ENCODE data around the gene VWCE.
"Not testable (repeated sequence)": the region's sequence is repeated elsewhere in the genome, so short reads cannot be mapped to it uniquely, and the experiment has no call there.

VWCE gene

DNA sequence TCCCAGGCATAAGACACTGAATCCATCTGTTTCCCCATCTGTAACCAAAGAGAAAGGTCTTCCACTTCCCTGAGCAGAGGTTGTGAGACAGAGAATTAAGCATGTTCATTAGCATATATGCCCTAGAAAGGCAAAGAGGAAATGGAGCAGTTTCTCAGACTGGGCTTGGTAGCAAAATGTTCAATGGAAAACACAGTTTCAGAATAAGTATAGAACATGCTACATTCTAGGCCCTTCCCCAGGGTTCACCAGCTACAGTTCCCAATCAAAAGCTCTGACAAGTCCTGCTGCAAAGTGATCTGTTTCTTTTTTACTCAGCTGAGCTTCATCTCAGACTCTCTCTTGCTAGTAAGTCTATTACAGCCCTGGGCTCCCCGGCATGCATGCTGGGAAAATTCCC is 42.8 kb downstream of the VWCE start:
- DNase-seq, result peak in 1 of 2 experiments; percentile 33

DNA sequence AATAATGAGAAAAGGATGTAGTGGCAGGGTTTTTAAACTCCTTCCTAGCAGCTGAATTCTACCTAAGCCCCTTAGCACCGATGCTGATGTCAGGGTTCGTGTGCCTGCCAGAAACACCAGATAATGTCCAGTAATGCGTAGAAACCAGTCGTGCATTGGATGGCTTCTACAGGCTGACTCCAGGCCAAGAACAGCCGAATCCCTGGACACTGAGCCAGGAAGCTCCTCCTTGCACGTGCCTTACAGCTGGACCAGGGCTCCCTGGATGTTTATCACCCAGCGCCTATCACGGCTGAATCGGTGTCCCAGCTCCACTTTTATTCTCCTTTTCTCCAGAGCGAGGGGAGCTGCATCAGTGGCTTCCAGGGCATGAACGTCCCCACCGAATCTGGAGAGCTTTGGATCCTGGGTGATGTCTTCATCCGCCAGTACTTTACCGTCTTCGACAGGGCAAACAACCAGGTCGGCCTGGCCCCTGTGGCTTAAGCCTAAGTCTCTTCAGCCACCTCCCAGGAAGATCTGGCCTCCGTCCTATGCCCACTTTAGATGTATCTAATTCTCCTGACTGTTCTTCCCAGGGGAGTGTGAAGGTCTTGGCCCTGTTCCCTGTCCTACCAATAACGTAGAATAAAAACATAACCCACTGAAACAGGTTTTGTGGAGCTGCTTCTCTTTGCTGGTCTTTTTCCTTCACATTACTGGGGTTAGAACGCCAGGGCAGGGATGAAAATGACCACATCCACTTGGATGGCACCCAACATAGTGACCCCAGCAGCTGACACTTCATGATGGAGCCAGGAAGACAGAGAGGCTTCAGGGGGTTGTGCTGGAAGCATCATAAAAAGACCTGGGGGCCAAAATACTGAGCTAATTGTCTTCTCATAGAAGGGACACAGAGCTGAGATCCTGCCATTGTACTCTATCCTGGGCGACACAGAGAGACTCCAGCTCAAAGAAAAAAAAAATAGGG is 44.0 kb downstream of the VWCE start:
- not testable (repeated sequence) for DNase-seq

DNA sequence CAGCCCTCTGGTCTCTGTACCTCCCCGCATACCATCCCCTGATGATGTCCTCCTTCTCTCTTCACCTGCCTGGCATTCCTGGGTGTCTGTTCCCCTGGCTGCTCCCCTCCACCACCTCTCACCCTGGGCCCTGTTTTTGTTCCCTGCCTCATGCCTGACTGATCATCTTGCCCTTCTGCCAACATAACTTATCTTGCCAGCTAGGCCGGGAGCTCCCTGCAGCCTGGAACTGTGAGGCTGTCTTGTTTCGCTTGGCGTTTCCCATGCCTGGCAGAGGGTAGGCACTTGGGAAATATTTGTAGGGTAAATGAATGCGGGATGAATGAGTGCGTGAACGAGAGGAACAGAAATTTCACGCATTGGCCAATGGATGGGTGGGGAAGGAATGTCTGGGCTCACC is 45.9 kb downstream of the VWCE start:
- not testable (repeated sequence) for DNase-seq

DNA sequence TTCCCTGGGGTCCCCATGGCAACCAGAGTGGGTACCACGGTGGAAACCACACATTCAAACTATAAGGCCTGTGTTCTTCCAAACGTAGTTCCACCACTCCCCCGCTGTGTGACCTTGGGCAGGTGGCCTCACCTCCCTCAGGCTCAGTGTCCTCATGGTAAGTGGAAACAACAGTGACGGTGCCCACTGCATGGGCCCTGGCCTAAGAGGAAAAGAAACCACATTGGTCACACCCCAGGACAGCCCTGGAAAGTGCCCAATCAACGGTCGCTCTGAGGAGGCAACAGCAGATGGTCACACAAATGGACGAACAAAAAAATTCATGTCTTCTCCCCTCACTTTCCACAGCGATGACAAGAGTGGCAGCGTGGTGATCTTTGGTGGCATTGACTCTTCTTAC is 47.0 kb downstream of the VWCE start:
- DNase-seq, result not testable (repeated sequence)

GRCh38 chr11:61245284-61245964 is 49.7 kb downstream of the VWCE start:
- not testable (repeated sequence) for DNase-seq

GRCh38 chr11:61241526-61241925 is 53.6 kb downstream of the VWCE start:
- not testable (repeated sequence) for DNase-seq

GRCh38 chr11:61240875-61241274 is 54.2 kb downstream of the VWCE start, which contains the start of gene PGA5:
Gene PGA5 (plus strand): TSS chr11:61241175. CDS start chr11:61241227, 52 bp downstream.
- DNase-seq, result not testable (repeated sequence)

DNA sequence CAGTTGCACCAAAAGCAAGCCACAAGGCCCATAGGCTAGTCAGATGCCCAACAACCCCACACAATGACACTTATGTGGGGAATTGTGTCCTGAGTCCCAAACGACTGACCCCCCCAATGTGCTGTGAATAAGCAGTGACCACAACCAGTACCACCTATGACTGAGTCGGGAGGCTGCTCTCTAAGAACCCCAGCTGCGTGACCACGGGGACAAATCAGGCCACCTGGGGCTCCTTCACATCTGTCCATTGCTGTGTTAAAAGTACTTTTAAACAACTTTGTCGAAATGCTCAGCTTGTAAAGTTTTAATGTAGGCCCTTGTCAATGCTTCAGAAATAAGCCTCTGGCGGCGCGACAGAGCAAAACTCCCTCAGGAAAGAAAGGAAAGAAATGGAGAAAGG is 54.8 kb downstream of the VWCE start:
- DNase-seq, result not testable (repeated sequence)

- not testable (repeated sequence) for DNase-seq
These were observed 58.0 kb downstream of the VWCE start for GRCh38 chr11:61237130-61237529.

DNA sequence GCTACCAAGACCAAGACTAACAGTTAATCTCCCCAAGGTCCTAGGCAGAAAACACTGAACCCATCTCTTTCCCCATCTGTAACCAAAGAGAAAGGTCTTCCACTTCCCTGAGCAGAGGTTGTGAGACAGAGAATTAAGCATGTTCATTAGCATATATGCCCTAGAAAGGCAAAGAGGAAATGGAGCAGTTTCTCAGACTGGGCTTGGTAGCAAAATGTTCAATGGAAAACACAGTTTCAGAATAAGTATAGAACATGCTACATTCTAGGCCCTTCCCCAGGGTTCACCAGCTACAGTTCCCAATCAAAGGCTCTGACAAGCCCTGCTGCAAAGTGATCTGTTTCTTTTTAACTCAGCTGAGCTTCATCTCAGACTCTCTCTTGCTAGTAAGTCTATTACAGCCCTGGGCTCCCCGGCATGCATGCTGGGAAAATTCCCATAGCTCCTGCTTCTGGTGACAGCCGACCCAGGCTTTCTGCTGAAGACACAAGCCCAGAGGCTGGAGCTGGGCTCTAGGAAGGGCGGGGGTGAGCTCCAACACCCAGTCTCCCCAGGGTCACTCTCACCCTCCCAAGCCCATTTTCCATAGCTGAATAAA is 62.5 kb downstream of the VWCE start:
- DNase-seq, result not testable (repeated sequence)

DNA sequence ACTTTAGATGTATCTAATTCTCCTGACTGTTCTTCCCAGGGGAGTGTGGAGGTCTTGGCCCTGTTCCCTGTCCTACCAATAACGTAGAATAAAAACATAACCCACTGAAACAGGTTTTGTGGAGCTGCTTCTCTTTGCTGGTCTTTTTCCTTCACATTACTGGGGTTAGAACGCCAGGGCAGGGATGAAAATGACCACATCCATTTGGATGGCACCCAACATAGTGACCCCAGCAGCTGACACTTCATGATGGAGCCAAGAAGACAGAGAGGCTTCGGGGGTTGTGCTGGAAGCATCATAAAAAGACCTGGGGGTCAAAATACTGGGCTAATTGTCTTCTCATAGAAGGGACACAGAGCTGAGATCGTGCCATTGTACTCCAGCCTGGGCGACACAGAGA is 63.5 kb downstream of the VWCE start:
- not testable (repeated sequence) for DNase-seq

DNA sequence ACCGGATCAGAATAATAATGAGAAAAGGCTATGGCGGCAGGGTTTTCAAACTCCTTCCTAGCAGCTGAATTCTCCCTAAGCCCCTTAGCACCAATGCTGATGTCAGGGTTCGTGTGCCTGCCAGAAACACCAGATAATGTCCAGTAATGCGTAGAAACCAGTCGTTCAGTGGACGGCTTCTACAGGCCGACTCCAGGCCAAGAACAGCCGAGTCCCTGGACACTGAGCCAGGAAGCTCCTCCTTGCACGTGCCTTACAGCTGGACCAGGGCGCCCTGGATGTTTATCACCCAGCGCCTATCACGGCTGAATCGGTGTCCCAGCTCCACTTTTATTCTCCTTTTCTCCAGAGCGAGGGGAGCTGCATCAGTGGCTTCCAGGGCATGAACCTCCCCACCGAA is 64.1 kb downstream of the VWCE start:
- not testable (repeated sequence) for DNase-seq

DNA sequence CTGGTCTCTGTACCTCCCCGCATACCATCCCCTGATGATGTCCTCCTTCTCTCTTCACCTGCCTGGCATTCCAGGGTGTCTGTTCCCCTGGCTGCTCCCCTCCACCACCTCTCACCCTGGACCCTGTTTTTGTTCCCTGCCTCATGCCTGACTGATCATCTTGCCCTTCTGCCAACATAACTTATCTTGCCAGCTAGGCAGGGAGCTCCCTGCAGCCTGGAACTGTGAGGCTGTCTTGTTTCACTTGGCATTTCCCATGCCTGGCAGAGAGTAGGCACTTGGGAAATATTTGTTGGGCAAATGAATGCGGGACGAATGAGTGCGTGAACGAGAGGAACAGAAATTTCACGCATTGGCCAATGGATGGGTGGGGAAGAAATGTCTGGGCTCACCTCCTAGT is 65.7 kb downstream of the VWCE start:
- DNase-seq, result not testable (repeated sequence)

GRCh38 chr11:61226457-61227137 is 68.5 kb downstream of the VWCE start:
- DNase-seq, result not testable (repeated sequence)

DNA sequence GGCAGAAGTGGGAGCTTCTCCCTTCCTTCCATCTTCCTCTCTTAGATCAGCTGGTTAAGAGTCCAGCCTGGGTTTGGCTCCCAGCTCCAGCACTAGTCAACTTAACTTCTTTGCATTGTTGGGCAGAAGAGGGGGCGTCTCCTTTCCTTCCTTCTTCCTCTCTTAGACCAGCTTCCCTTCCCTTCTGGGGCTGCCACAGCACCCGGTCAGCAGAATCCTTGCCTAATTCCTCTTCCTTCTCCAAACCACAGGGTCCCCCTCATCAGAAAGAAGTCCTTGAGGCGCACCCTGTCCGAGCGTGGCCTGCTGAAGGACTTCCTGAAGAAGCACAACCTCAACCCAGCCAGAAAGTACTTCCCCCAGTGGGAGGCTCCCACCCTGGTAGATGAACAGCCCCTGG is 72.4 kb downstream of the VWCE start:
- not testable (repeated sequence) for DNase-seq

- DNase-seq, result not testable (repeated sequence)
These were observed 73.1 kb downstream of the VWCE start, which contains the start of gene PGA4 for GRCh38 chr11:61222047-61222446. Gene PGA4 (plus strand): TSS chr11:61222347. CDS start chr11:61222401, 54 bp downstream.

- not testable (repeated sequence) for DNase-seq
These were observed 76.1 kb downstream of the VWCE start for GRCh38 chr11:61219016-61219415.

- DNase-seq, result not testable (repeated sequence)
These were observed 76.8 kb downstream of the VWCE start for GRCh38 chr11:61218306-61218705.

DNA sequence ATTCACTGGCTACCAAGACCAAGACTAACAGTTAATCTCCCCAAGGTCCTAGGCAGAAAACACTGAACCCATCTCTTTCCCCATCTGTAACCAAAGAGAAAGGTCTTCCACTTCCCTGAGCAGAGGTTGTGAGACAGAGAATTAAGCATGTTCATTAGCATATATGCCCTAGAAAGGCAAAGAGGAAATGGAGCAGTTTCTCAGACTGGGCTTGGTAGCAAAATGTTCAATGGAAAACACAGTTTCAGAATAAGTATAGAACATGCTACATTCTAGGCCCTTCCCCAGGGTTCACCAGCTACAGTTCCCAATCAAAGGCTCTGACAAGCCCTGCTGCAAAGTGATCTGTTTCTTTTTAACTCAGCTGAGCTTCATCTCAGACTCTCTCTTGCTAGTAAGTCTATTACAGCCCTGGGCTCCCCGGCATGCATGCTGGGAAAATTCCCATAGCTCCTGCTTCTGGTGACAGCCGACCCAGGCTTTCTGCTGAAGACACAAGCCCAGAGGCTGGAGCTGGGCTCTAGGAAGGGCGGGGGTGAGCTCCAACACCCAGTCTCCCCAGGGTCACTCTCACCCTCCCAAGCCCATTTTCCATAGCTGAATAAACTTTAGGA is 81.3 kb downstream of the VWCE start:
- DNase-seq, result not testable (repeated sequence)

DNA sequence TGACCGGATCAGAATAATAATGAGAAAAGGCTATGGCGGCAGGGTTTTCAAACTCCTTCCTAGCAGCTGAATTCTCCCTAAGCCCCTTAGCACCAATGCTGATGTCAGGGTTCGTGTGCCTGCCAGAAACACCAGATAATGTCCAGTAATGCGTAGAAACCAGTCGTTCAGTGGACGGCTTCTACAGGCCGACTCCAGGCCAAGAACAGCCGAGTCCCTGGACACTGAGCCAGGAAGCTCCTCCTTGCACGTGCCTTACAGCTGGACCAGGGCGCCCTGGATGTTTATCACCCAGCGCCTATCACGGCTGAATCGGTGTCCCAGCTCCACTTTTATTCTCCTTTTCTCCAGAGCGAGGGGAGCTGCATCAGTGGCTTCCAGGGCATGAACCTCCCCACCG is 82.9 kb downstream of the VWCE start:
- not testable (repeated sequence) for DNase-seq

DNA sequence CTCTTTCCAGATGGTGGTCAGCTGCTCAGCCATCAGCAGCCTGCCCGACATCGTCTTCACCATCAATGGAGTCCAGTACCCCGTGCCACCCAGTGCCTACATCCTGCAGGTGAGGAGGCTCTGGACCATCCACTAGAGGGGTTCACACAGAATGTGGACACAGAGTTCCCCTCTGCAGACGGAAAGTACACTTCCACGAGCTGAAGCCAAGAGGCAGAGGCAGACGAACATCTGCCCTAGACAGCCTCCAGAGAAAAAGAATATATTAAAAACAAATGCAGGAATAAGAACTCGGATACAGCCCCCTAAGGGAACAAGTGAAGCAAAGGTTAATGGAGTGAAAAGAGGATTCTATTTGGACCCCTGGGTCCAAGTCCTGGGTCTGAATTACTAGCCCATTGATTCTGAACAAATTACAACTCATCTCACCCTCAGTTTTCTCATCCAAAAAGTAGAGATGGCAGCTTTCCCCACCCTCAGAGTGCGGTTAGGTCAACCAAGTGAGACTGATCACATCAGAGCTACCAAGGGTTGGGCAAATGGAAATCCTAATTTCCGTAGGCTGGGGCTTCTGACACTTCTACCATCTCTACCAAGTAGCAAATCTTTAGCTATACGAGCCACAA is 83.7 kb downstream of the VWCE start:
- DNase-seq, result not testable (repeated sequence)
